GM21447 (cell line): ENCODE measurements around the gene ENOX1.
"Not testable (repeated sequence)": the region's sequence is repeated elsewhere in the genome, so short reads cannot be mapped to it uniquely, and the experiment has no call there.

Experiments
- ATAC-seq: cut with Tn5 transposase; IDR thresholded peaks from one replicate; pipeline ENCODE4 v1.9.1; 2021; ENCODE audit not compliant: unreplicated experiment

ENOX1 gene

DNA sequence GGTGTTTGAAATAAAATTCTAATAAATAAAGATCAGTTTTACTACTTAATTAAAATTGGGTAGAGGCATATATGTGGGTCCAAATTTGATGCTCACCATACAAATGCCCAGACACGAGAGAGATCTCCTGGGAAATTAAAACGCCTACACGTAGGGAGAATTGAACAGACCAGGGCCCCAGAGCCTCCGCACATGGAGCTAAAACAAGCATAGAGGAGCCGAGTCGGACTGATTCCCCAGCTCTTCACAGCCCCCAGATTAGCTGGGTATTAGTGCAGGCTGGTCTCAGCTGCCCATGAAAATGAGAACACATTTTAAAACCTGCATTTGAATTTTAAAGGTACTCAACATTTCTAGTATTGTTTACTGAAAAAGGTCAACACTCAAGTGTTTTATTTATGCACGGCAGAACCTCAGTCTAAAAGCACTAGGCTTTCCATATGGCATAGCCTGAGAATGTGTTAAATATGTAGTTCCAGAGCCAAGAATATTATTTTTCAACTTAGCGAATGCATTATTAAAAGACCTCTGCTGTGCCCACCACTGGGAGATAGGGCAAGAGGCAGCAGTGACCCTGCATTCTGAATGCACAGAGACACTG, 344.8 kb downstream of the ENOX1 start:
- ATAC-seq, result no peak

DNA sequence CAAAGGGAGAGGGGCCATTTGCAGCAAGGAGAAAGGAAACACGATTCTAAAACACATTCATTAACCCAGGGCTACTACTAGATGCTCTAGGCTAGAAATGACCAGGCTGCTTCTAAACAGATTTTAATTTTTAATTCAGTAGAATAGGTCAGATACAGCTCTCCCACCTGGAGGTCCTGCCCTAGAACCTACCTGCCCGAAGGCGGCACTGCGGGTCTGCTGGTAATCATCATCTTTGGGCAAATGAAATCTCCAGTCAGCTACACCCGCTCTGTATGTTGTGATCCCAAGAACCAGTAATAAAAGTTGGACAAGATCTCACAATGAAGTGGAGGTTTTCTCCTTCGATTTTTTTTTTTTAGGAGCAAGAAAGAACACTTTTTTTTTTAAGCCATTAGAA, 345.3 kb downstream of the ENOX1 start:
- ATAC-seq, result no peak

DNA sequence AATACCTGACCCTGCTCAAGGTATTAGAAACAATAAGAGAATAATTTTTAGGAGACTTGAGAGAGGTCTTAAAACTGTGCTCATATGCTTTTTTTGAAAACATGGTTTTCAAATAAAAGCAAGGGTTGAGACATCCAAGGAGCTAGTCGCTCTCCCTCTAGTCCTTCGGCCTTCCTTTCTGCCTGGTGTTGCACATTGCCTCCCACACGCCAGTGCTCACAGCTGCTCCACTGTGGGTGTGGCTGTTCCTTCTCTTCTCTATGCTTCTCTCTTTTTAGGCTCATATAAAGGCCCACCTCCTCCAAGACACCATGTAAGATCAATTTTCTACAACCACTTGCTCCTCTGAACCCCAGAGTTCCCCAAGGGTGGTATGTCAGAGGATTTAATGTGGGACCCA, 352.6 kb downstream of the ENOX1 start:
- no peak for ATAC-seq

DNA sequence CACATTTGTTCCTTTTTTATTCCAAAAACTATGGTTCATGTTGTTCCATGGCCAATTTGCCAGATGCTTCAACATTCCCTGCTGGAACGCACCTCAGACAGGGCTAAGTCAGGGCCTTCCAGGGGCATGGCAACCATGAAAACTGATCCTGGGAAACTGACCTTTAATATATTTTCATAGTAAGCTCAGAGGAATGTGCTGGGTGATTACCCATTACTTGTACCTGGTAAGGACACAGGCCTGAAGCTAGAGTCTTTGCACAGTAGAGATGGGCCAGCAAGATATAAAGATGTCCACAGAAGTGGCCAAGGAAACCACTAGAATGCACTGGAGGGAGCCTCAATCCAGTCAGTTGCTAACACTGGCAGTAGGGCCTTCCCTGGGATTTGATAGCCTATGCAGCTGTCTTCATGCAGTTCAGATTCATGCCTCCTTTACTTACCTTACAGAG, 353.1 kb downstream of the ENOX1 start:
- ATAC-seq, result no peak

DNA sequence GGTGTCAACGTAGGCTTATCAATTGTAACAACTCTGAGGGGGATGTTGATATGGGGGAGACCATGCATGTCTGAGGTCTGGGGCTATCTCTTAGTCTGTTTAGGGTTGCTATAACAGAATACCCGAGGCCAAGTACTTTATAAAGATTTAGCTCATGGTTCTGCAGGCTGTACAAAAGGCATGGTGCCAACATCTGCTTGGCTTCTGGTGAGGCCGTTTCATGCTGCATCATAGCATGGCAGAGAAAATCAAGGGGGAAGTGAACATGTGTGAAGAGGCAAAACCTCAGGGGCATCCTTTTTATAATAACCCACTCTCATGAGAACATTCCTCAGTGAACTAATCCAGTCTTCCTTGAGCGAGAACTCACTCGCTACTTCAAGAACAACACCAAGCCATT, 353.8 kb downstream of the ENOX1 start:
- no peak for ATAC-seq

DNA sequence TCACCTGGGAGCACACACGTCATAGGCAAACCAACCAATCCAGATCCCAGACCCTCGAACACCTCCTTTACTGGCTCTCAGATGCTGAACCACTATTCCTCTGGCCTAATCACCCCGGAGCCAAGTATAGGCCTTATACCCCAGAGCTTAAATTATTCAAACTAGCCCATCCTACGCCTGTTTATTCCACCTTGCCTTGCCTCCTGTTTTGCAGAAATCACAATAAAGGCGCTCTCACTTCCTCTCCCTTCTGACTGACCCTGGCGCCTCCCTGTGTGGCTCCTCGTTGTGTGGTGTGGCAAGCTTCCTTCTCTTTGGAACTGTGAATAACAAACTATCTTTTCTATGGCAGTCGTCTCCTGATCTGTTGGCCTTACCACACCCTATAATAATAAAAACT, 354.9 kb downstream of the ENOX1 start:
- ATAC-seq, result no peak

DNA sequence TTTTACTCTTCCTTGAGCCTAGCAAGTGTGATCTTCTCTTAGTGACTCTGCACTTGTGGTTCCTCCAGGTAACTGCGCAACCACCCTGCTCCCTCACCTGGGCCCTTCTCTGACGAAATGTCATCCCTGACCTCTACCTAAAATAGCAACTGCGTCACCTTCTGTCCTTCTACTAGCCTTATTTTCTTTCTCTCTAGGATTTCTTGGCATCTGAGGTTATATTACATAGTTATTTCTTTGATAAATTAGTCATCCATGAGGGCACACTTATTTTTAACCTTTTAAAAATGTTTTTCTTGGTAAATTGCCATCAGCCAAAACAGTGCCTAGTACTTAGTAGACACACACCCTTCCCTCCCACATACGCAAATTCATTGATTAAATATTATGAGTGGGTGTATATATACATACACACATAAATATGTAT, 355.5 kb downstream of the ENOX1 start:
- ATAC-seq, result no peak

DNA sequence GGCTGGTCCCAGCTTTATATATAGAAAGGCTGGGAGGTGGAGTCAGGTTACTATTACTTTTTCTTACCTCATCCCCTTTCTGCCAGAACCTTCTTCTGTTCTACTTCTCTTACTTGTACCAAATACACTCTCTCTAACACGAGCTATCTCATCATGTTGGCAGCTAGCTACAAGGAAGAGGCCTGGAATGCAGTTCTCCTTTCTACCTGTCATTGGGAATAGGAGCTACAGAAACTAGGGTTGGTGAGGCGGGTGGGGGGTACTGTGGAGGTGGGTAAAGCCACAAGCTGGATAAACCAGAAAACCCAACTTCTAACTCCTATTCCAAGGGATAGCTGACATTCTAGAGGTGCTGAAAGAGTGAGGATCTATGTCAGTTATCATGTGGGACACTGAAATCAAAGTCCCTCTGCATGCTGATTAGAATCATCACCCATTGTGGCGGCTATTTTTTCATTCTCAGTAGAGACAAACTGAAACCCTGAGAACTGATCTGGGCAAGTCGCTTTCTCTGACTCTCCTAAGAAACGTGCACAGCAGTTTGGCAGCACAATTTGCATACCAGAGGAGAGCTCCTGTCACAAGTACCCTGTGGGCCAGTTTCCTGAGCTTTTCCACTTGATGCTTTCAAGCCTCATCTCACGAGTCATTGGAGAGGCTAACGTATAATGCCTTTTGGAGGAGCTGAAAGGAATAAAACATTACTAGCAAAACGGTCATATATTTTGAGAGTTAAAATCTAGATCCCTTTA, 358.1 kb downstream of the ENOX1 start:
- no peak for ATAC-seq

DNA sequence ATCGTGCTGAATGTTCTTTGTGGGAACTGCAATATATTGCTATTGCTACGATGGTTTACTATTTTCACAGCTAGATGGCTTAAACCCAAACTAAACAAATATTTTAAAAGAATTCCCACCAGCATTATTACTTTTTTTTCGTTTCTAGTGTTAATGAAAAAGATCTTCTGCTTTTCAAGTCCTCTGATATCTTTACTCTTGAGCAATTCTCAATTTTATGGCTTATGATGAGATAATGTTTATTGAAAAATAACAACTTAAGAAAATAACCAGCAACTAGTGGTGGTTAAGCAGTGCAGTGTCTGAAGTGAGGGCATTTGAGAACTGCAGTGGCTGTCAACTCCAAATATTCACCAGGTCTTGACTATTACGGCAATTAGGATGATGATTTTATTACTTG, 360.4 kb downstream of the ENOX1 start:
- ATAC-seq, result no peak

DNA sequence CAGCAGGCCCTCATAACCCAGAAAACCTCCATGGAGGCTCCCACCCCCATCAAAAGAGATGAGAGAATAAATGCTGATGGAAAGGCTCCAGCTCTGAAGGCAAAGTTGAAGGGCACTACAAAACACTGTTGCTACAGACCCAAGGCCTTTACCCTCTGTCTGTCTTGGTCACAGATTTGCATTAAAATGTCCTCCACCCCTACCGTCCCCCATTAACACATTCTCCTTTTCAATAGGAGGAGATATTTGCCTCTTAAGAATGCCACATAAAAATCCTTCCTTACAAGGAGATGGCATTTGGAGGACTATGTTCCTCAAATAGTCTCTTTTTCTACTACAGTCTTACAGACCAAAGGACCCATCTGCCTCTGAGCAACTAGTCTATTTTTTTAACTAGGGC, 361.5 kb downstream of the ENOX1 start:
- no peak for ATAC-seq

DNA sequence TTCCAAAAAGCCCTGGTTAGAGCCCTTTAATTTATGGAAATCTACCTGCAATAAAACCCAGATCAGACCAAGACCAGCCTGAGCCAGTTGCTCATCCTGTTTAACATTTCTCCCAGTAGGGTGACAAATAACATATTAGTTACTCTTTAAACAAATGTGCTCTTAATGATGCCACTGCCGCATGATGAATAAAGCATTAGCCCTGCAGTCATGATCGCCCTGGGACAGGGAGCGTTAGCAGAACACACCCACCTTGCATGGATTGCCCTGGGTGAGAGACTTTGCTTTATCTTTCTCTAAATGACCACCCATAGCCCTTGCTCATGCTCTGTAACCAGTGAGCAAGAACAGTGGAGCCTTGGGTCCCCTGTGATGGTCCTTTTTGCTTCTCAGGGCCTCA, 362.4 kb downstream of the ENOX1 start:
- no peak for ATAC-seq

DNA sequence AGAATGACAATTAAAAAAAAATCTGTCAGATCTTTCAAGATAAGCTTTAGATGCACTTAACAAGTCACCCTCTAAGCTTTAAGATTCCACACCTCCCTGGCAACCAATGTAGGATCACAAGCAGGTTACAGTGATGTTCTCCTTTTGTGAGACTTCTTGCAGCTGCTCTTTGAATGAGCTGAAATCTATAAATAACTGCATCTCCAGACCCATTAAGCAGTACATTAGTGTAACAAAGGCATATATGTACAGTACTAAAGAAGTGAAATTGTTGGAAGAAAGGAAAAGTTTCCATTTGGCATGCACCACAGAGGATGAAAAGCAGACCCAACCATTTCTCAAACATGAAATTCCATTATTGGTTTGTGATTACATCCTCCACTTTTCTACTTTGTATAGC, 364.7 kb downstream of the ENOX1 start:
- ATAC-seq, result no peak

DNA sequence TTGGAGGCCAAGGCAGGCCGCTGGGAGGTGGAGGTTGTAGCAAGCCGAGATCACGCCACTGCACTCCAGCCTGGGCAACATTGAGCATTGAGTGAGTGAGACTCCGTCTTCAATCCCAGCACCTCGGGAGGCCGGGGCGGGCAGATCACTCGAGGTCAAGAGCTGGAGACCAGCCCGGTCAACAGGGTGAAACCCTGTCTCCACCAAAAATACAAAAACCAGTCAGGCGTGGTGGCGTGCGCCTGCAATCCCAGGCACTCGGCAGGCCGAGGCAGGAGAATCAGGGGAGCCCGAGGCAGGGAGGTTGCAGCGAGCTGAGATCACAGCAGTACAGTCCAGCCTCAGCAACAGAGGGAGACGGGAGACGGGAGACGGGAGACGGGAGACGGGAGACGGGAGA, 369.9 kb downstream of the ENOX1 start:
- not testable (repeated sequence) for ATAC-seq

DNA sequence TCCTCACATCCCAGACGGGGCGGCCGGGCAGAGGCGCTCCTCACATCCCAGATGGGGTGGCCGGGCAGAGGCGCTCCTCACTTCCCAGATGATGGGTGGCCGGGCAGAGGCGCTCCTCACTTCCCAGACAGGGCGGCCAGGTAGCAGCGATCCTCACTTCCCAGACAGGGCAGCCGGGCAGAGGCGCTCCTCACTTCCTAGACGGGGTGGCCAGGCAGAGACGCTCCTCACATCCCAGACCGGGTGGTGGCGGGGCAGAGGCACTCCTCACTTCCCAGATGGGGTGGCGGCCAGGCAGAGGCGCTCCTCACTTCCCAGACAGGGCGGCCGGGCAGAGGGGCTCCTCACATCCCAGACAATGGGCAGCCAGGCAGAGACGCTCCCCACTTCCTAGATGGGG, 370.4 kb downstream of the ENOX1 start:
- ATAC-seq, result not testable (repeated sequence)

DNA sequence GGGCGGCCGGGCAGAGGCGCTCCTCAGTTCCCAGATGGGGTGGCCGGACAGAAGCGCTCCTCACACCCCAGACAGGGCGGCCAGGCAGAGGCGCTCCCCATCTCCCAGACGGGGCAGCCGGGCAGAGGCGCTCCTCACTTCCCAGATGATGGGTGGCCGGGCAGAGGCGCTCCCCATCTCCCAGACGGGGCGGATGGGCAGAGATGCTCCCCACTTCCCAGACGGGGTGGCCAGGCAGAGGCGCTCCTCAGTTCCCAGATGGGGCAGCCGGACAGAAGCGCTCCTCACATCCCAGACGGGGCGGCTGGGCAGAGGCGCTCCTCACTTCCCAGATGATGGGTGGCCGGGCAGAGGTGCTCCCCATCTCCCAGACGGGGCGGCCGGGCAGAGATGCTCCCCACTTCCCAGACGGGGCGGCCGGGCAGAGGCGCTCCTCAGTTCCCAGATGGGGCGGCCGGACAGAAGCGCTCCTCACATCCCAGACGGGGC, 370.8 kb downstream of the ENOX1 start:
- not testable (repeated sequence) for ATAC-seq

DNA sequence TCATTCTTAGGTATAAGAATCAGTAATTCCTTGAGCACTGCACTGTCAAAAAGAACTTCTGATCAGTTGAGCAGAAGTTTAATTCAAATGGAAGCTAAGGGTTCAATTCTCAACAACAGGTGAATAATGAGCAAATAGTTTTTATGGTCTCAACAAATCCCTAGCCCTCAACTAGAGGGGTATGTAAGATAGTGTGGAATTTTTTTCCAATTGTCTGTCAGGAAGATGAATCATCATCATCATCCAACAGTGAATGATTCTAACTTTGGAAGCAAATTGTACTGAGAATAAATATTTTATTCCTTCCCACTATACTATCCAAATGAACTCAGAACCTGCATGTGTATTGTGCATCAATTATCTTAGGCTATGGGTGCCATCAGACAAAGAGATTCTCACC, 372.7 kb downstream of the ENOX1 start:
- ATAC-seq, result no peak

DNA sequence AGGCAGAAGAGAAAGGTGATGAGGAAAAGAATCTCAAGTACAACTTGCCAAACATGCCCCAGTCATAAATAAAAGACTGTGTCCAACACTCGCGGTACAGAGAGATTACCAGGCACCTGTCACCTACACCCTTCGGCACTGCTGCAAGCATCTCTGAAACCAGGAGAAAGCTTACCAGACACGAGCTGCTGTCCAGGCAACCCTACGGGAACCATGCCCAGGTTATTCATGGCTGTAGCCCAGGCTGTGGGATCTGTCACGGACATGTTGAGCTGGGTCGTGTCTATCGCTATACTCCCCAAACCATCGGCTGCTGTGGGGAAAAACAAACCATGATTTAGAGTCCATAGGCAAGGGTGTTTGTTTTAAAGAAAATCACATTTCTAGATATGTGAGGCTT, 375.0 kb downstream of the ENOX1 start:
- ATAC-seq, result no peak

DNA sequence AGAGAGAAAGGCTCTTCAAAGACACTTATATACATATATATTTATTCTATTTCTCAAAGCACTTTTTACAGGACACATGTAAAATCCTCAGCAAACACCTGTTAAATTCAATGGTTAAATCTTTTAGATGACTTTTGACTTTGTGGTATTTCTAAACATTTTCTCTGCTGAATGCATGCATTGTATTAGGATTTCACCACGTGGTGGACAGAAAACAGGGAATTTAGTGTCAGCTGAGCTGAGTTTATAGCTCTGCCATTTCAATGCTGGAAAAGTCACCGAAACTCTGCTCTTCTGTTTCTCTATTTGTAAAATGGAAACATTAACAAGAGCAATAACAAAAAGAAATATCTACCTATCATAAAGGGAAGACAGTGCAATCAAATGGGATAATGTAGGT, 375.6 kb downstream of the ENOX1 start:
- no peak for ATAC-seq

DNA sequence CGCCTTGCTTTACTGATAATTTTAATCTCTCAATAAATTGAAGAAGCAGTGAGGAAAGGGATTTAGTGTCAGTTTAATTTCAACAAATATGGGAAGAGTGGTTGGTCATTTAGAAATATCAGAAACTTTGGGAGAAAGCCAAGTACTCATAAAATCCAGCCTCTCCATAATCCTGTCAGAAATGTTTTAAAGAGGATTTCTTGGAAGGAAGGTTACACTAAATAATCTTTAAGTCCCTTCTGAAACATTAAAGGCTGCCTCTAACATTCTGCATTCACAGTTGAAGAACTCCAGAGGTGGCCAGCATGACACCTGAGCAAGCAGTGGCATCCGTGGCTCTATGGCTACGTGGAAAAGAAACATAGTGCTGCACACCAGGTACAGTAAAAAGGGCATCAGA, 378.5 kb downstream of the ENOX1 start:
- ATAC-seq, result no peak

DNA sequence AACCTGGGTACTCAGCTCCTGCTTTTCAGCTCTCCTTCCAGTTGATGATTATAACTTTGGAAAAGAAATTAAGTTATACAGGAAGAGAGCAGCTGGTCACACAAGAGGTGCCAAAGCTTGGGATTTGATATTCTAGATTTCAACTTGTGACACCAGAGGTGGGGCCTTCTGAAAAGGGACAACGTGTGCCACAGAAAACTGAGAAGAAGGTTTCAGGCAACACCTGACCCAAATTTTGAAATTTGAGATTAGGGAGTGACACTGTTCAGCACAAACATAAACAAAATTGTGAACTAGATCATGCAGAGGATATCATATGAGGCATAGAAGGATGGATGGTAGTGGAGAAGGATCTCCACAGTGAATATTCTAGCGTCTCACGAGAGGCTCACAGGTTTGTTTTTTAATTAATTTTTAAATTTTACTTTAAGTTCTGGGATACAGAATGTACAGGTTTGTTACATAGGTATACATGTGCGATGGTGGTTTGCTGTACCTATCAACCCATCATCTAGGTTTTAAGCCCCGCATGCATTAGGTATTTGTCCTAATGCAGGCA, 379.7 kb downstream of the ENOX1 start:
- no peak for ATAC-seq

DNA sequence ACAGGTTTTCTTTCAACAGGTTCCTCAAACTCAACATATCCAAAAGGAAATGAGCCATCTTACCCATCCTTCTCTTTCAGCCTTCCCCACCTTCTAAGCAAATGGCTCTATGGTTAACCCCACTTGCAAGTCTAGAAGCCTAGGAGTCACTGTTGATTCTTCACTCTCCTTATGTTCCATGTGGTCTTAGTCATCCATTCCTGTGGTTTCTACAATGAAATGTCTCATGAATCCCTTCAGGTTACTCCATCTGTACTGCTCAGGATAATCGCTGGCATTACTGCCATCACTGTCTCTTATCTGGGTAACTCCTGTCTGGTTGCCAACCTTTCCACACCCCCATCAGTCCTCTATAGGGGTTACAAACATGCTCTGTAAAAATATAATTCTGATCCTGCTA, 381.3 kb downstream of the ENOX1 start:
- no peak for ATAC-seq

DNA sequence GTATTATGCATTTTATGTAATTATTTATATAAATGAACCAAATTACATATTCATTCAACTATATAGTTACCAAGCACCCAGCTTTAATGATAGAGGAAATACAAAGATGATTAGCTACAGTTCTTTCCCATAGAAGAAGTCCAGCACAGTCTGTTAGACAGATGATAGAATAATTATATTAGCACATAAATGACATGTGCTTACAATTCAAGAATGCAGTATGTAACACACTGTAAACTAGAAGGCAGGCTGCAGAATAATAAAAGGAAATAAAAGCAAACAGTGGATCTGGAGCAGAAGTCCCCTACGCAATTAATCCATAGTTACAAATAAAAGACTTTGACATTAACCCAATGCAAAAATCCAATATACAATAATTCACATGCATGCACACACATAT, 384.4 kb downstream of the ENOX1 start:
- ATAC-seq, result no peak
